Stimulated activated CD4-positive, alpha-beta T cell treated with anti-CD3 and anti-CD28 coated beads, Interleukin-1b, Interleukin-23, amount 100 ng/mL, for 48 hours (primary cell): ENCODE data around the gene HS6ST2.
"Not testable (repeated sequence)": the region's sequence is repeated elsewhere in the genome, so short reads cannot be mapped to it uniquely, and the experiment has no call there.

Experiments used
- DNase-seq: peaks from one replicate; pipeline ENCODE4 v3.0.0-alpha.2; 2020

Gene HS6ST2

DNA sequence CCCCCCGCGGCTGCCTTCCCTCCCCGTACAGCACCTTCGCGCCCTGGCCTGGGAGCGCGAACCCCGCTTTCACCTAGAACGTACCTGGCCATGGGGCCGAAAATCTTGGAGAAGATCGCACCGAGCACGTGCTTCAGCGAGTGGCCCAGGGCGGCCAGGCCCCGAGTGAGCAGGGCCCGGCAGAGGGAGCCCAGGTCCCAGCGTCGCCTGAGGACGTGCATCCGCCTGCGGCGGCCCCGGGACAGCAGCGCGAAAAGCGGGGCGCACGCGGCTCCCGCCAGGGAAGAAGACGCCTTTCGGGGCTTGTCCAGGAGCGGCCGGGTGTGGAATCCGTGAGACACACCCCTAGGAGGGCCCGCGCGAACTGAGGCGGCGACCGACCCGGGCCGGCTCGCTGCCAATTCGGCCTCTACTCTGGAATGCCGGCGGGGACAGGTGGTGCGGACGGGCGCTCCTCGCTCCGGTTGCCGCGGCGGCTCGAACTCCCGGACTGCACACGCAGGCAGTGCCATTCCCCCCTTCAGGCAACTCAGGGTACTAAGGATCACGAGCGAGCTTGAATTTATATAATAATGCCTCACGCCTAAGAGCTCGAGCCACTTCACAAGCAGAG lies at the start of gene HS6ST2:
TSS of gene HS6ST2 (minus strand) at position 539 of the 613 bp plus-strand sequence.
- DNase-seq = no peak

DNA sequence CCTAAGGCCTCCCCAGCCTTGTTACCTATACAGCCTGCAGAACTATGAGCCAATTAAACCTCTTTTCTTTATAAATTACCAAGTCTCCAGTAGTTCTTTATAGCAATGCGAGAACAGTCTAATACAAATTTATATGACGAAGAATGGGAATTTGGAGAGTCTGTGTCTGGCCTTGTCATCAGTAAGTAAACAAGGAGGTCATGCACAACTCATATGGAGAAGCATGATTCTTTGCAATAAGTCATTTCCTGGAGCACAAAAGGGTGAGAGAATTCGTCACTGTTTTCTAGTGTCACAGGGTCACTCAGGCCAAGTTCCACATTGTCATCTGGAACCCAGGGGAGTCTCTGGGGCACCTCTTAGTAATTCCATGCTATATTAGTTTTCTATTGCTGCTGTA lies 49.0 kb upstream of the HS6ST2 start:
- no peak for DNase-seq

DNA sequence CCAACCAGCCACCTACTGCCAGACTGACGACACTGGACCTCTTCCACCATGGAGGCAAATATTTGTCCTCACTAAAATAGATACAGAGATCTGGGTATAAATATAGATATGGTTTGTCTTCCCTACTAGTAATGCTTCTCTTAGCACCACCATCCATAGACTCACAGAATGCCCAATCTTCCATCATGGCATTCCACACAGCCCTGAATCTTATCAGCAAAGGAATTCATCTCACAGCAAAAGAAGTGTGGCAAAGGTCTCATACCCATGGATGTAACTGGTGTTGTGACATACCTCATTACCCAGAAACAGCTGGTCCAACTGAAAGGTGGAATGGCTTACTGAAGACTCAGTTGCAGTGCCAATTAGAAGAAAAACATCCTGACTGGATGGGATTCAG lies 47.2 kb upstream of the HS6ST2 start:
- no peak for DNase-seq

DNA sequence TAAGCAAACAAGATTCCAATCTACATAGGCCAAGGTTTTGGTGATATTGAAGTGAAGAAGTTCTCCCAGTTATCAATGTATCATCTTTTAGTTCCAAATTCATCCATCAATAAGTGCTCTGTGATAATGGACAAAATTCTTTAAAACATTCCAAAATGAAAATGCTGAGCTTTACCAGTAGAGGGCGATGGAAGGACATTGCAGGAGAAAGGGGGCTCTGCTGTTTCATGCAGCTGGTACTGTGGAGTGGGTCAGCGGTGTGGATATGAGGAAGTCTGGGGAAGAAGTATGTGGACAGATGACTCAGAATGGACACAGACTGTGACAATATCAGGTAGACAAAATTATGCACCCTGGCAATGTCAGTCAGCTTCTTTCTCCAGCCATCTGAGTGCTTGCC lies 46.6 kb upstream of the HS6ST2 start:
- no peak for DNase-seq

DNA sequence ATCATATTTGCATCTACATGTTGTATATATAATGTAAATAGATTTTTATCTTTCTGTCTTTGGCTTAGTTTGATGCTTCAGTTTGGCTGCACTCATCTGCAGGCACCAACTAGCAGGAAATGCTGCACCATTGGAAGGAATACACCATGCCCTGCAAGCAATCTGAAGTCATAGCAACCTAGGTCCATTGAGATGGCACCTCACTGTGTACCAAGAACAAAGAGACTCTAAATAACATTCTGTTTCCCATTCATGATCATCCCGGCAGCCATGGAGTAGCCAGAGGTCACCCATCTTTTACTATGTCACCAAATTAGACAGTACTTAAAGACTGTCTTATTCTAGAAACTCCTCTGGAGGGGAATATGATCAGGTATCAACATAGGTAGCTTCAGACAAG lies 40.8 kb upstream of the HS6ST2 start:
- no peak for DNase-seq

DNA sequence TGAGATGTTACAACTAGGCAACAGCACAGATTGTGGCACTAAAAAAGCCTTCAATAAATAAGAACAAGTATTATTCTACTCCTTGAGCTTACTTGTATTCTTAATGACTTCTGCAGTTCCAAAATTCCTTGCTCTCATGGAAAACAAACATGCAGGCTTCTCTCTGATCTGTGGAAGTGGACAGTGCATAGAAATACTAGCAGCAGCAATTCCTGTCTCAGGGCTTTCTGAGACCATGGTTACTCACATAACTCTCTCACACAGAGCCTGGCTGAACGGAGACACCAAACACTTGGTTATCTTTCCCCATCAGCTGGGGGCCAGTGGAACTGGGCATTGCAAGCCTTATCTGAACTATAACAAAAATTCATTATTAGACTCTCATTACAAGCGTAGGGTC lies 32.4 kb upstream of the HS6ST2 start:
- no peak for DNase-seq

DNA sequence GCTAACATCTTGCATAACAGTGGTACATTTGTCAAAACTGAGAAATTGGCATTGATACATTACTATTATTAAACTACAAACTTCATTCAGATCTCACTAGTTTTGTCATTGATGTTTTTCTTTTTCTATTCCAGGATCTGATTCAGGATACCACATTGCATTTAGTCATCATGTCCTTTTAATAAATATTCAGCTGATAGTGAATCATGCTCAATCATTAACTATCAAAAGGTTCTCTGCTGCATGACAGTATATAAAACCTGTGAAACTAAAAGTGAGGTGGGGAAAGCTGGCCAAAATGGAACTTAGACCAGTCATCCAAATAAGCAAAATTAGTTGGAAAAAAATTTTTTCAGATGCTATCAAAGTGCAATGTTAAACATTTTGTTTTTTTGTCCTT lies 28.1 kb upstream of the HS6ST2 start:
- DNase-seq = no peak

DNA sequence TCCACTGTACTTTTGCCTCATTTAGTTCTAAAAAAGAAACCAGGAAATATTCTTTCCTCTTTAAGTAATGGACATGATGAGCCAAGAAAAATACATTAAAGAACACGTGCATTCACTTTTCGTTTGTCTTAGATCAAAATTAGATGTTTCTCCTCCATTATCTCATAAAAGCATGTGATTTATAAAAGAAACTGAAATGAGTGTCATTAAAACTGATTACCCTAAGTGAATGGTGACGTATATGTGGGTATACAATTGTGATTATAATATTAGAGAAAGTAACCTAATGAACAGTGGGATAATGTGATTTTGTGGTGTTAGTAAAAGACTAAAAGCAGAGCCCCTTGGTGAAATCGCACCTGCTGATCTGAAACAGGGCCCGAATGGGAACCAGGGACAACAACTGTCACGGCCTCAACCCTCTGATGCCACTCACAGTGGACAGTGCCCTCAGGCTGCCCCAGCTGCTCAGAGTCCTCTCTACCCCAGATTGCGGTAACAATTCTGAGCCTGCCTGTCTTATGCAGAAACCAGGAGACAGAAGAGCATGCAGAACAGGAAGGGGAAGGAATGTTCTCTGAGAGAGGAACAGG lies 25.7 kb upstream of the HS6ST2 start:
- no peak for DNase-seq

DNA sequence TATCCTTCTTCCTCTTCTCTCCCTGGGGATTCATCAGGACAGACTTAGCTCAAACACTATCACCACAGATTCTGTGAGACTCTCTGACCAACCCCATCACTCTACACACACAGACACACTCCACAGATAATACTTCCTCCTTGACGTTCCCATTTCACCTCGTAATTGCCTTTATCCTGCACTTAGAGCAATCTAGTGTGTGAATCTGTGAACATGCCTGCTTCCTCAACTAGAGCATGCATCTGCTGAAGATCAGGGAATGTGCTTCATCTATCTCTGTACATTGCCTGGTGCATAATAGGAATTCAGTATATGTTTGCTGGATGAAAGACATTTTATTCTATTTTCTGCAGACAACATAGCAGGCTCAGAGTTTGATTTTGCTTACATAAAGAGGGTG lies 25.1 kb upstream of the HS6ST2 start:
- DNase-seq = no peak

DNA sequence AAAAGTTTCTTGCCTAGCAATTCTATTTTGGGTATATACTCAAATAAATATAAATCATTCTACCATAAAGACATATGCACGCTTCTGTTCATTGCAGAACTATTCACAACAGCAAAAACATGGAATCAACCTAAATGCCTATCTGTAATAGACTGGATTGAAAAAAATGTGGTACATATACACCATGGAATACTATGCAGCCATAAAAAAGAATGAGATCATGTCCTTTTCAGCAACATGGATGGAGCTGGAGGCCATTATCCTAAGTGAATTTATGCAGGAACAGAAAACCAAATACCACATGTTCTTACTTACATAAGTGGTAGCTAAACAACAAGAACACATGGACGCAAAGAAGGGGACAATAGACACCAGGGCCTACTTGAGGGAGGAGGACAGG lies 21.6 kb upstream of the HS6ST2 start:
- DNase-seq = not testable (repeated sequence)

DNA sequence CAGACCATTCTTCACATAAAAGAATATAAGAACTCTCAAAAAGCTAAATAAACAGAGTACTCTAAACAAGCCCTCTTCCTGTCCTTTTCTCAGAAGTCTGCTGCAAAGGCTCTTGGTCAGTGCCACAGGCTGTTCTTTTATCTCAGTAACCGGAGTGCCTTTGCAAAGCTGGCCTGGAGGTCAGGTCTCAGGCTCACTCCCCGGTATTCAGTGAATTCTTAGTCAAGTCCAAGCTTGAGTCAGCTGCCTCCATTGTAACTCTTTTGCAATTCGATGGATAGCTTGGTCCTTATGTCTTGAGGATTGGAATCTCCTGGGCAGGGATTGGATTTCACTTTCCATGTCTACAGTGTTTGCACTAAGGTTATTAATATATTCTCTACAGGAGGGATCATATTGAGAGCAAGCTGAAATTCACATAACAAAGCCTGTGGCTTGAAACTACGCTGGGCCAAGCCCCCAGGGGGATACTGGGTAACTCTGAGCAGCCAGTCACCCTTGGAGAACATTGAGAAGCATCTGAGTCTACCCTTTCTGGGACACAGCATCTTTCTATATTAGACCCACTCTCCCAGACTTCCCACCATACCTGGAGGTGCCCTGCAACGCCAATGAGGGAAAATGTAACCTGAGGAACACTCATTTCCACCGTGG lies 10.0 kb upstream of the HS6ST2 start:
- DNase-seq = no peak

DNA sequence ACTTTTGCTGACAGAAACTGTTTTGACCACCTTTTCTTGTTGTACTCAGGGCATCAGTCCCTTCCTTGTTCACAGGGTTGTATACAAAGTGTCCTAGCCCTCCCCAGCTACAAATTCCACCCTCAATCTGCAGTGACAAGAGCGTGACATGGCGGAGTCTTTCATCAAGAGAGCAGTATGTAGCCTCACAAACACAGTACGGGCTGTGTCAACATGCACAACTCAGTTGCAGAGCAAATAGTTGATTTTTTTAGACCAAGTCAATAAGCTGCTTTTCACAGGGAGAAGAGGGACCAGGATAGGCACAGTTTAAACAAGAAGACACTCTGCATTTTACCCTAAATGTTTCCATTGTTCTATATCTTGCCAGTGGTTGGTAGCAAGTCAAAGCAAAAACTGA lies 8.6 kb upstream of the HS6ST2 start:
- DNase-seq = no peak

DNA sequence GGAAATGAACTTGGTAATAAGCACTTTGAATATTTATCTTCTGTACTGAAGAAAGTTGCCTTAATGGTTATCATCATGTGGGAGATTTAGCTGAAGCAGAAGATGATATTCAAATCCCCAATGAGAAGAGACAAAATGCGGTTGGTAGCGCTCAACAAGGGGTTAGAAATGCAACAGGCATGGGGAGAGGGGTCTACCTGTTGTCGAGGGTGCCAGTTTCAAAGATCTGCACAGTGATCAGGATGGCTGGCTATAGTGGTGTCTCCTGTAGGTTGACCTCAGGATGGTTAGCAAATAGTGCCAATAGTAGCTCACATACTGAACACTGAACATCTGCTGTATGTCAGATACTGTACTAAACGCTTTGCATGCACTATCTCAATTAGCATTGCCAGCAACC lies 7.0 kb upstream of the HS6ST2 start:
- no peak for DNase-seq

DNA sequence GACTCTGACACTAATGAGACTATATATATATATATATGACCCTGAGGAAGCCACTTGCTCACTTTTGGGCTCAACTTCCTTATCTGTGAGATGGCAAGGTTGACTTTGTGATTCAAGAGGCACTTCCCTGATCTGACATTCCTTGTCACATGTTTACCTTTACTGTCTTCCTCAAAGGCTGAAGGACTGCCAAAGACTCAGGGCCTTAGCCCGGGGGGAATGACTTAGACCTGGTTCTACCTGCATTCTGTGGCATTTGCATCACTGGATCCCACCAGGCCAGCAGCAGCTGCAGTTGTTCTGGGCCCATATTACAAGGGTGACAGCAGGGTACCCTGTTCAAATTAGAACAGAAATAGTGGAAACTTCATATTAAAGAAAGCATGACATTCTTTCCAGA lies 3.1 kb upstream of the HS6ST2 start:
- no peak for DNase-seq

DNA sequence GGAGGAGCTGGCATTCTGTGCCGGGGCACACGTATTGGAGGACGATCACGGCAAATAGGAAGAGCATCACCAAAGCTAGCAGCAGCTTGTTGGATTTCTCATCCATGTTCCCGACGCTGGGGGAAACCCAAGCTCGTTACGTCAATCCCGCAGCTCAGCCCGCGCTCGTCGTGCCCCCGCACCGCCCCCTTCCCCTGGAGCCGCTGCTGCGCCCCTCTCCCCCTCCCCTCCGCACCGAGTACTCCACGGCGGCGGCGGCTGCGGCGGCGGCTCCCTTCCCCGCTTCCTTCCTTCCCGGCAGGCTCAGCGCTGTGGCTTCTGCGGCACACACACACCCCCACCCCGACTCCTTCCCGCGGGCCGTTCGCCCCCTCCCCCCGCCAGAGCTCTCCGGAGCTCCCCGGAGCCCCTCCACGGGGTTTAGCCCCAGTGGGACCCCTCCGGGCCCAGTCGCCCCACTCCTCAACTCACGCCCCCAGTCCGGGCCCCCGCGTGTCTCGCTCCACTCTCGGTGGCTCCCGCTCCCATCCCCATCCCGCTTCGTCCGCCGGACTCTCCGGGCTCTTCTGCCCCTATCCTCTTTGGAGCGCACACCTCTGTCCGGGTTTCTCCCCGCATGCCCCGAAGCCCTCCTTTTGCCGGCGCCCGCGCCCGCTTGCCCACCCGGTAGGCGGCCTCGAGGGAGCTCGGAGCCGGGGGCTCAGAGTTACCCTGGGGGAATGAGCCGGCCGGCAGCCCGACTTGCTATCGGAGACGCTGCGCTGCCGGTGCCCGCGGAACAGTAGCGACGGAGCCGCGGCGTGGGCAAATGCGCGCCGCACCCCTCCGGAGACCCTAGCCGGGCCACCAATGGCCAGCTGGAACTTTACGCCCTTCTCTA lies 978 bp downstream of the HS6ST2 start:
- DNase-seq = no peak

DNA sequence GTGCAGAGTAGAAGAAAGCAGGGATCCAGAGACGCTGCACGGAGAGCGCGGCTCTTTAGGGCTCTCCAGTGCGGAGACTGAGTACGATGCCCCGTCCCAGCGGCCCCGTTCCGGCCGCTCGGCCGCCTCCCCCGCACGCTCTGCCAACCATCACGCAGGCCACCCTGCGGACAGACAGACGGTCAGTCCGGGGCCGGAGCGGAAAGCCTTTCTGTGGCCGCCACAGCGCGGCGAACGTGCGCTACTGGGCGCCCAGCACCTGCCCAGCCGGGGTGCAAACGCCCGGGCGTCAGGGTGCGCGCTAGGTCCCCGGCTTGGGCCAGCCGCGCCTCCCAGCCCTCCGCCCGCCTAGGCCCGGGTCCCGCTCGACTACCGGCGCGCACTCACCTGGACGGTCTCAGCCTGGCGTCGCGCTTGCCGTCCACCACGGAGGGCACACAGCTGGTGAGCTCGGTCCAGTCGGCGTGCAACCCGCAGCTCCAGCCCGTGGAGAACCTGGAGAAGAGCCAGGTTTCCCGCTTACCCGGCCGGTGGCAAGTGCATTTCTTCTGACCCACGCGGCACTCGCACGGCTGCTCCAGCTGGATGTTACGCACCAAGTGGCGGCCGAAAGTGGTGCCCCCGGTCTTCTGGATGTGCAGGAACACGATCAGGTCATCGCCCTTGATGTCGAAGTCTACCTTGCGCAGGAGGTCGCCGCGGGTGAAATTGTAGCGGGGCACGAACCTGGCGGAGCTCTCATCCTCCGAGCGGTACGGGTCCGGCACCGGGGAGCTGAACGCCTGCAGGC lies 1.8 kb downstream of the HS6ST2 start:
- DNase-seq = no peak

DNA sequence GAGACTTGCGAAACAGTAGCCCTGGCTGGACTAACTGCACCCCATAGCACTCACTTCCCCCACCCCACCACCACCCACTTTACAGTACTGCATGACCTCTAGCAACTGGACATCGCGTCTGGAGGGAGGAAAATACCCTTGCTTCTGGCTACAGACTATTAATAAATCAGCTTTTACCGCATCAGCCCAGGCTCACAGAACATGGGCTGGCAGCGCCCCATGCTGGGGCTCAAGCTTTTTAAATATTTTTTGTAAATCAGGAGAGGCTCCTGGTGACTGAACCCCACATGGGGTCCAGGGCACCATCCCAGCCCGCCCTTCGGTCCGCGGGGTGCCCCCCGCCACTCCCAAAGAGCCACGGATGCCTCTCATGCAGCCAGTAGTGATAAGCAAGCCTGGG lies 2.7 kb downstream of the HS6ST2 start:
- no peak for DNase-seq

DNA sequence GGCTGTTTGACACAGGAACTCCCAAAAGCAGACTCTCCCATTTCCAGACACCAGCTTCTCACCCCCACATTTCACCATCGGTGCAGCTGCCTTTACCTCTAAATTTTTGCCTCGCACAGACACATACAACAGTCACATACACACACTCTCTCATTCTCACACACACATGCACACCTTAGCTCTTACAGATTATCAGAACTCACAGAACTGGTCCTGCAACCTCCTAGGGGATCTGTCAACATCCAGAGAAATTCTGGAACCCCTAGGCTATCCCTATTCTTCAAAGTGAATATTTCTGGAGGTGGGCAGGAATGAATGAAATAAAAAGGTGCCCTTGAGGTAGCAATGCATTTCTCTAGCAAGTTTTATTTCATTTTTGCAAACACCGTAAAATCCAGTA lies 4.1 kb downstream of the HS6ST2 start:
- no peak for DNase-seq

DNA sequence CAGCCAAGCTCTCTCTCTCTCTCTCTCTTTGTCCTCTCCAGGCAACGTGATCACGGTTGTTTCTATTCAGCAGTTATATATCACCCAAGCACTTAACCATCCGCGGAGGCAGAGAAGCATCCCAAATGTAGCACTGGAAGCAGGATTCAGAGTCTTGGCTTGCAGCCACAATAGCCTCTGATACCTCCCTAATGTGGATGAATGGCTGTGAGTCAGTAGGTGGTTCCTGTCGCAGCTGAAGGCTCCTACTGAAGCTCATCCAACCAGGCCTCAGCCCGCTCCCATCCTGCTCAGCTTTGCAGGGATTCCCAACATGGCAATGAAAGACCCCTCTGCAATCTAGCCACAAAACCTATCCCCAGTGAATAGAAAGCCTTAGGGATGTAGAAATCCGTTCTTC lies 5.1 kb downstream of the HS6ST2 start:
- no peak for DNase-seq

DNA sequence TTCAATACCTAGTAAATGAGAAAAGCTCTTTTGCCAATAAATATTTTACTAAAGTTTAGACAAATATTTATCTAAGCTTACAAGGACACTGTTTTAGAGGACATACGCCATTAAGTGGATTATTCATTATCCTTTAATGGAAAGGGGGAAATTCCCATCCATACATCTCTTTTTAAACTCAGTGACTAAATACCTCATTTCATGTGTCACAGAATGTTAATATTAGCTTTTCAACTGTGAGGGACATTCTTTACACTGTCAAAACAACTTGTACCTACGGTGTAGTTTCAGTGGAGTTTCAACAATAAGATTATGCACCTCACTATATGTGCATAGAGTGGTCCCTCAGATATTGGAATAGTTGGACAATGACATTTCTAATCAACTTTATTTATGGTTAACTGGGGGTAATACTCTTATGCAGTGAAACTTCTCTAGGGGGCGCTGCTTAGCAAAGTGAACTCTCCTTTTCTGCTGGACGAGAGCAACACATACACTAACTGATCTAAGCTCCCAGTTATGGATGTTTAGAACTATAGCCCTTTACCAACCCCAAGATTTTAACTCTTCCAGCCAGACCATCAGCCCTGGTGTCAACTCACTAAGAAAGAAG lies 9.7 kb downstream of the HS6ST2 start:
- DNase-seq = no peak

DNA sequence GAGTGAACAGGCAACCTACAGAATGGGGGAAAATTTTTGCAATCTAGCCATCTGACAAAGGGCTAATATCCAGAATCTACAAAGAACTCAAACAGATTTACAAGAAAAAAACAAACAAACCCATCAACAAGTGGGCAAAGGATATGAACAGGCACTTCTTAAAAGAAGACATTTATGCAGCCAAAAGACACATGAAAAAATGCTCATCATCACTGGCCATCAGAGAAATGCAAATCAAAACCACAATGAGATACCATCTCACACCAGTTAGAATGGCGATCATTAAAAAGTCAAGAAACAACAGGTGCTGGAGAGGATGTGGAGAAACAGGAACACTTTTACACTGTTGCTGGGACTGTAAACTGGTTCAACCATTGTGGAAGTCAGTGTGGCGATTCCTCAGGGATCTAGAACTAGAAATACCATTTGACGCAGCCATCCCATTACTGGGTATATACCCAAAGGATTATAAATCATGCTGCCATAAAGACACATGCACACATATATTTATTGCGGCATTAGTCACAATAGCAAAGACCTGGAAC lies 13.3 kb downstream of the HS6ST2 start:
- DNase-seq = not testable (repeated sequence)

DNA sequence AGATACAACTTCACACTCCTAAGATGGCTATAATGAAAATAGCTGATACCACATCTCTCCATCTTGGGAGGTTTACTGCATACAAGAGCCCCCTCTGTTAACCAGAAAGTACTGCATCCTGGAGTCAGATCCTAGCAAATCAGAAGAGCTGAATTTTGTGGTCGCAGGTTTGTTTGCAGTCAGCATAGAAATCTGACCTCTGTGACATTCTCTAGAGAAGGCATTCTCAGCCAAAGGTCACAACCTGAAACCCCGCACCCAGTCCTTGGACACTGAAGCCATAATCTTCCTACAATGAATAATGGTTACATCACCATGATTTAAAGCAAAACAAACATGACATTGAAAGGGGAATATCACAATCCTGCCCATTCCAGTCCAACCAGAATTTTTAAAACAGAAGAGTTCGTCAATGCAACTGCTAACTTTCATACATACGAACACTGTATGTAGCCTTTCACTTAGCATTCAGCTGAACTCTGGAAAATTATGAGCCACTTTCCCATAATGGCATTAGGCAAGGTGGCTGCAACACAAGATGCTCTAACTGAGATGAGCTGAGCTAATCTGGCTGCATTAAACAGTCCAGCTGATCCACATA lies 17.6 kb downstream of the HS6ST2 start:
- no peak for DNase-seq
